Measurements from ENCODE around the gene ARHGEF3. TPM values are rescaled to one million over a fixed set of nuclear protein-coding genes. Genes with fewer than 3 reads are reported as not detected.
A peak's percentile ranks its signal among the peaks of the same experiment; 100 is the strongest.
"Not testable (repeated sequence)": the region's sequence is repeated elsewhere in the genome, so short reads cannot be mapped to it uniquely, and the experiment has no call there.

Gene ARHGEF3
- total and polyA plus RNA-seq, 4 experiments from 2014 or later, result 120 to 160 (median 126) TPM

DNA sequence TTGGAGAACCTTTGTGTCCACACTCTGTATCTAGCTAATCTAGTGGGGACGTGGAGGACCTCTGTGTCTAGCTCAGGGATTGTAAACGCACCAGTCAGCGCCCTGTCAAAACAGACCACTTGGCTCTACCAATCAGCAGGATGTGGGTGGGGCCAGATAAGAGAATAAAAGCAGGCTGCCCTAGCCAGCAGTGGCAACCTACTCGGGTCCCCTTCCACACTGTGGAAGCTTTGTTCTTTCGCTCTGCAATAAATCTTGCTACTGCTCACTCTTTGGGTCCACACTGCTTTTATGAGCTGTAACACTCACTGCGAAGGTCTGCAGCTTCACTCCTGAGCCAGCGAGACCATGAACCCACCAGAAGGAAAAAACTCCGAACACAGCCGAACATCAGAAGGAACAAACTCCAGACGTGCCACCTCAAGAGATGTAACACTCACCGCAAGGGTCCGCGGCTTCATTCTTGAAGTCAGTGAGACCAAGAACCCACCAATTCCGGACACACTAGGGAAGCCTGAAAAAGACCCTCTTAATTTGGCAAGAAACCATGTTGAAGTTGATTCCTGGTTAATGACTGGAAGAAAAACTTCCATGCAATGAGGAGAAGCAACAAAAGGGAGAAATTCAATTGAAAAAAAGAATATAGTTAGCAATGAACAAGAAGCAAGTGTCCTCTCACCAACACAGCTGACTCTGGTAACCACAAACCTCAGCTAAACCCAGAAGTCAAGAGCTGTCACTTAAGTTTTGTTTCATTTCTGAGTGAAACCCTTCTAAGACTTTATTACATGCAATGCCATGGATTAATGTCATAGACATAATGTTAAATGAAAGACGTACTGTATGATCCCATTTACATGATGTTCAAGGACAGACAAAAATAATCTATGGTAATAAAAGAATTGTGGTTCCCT lies 109.0 kb downstream of the ARHGEF3 start:
- H3K27ac Mint-ChIP-seq, result peak overlapping the region; percentile 61 to 86 (median 71)
- peak; percentile 45 to 68 (median 58) for DNase-seq
- peaks cover 38% of the 10 kb centered on the region for H3K4me1 ChIP-seq (ENCODE audit: insufficient read depth, low read length)
- peaks cover 36 to 46% (median 41%) of the 10 kb centered on the region in 4 donors for H3K4me1 Mint-ChIP-seq
- not testable (repeated sequence) for H3K27ac ChIP-seq (ENCODE audit: low read depth, low read length); H3K9me3 Mint-ChIP-seq; H3K36me3 ChIP-seq (ENCODE audit: insufficient read depth, low read length); H3K27me3 Mint-ChIP-seq; H3K9me3 ChIP-seq (ENCODE audit: control insufficient read depth in 1 of 2, low read length in 2 of 2); H3K36me3 Mint-ChIP-seq; H3K27me3 ChIP-seq (ENCODE audit: insufficient read depth, low read length)
- peak overlapping the region; percentile 20 to 34 for H3K4me3 ChIP-seq (ENCODE audit: low read length in 2 of 2)
- CTCF ChIA-PET (ENCODE audit: partially characterized antibody), result interaction anchor here (0.6 to 6.0 kb wide), 5 partner anchors 10 to 473 kb away, joined by 3 to 35 read pairs (median 3); partner anchors contain the start of genes ARHGEF3 and TASOR
- intact Hi-C loops (cut with micrococcal nuclease), result loop anchor here (1.0 kb wide), 1 partner anchor 135 kb away; the partner anchor contains the start of gene CCDC66
- H3K4me3 Mint-ChIP-seq, result peak overlapping the region; percentile 69 to 91 (median 84)
- POLR2A ChIA-PET (ENCODE audit: partially characterized antibody), result interaction anchor here (0.8 to 6.8 kb wide), 10 partner anchors 9 to 136 kb away, joined by 3 to 113 read pairs (median 6); partner anchors contain the start of genes ARHGEF3, CCDC66 and TASOR

DNA sequence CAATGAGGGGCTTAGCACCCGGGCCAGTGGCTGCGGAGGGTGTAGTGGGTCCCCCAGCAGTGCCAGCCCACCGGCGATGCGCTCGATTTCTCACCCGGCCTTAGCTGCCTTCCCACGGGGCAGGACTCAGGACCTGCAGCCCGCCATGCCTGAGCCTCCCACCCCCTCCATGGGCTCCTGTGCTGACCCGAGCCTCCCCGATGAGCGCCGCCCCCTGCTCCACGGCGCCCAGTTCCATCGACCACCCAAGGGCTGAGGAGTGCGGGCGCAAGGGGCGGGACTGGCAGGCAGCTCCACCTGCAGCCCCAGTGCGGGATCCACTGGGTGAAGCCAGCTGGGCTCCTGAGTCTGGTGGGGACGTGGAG lies 109.8 kb downstream of the ARHGEF3 start:
- H3K36me3 Mint-ChIP-seq; H3K27ac ChIP-seq (ENCODE audit: low read depth, low read length); H3K27me3 Mint-ChIP-seq; H3K27me3 ChIP-seq (ENCODE audit: insufficient read depth, low read length); H3K9me3 Mint-ChIP-seq; H3K4me3 Mint-ChIP-seq; H3K27ac Mint-ChIP-seq; intact Hi-C loops (cut with micrococcal nuclease); DNase-seq; H3K9me3 ChIP-seq (ENCODE audit: control insufficient read depth in 1 of 2, low read length in 2 of 2); H3K4me3 ChIP-seq (ENCODE audit: low read length in 2 of 2); H3K36me3 ChIP-seq (ENCODE audit: insufficient read depth, low read length): not testable (repeated sequence)
- peaks cover 38% of the 10 kb centered on the region for H3K4me1 ChIP-seq (ENCODE audit: insufficient read depth, low read length)
- H3K4me1 Mint-ChIP-seq, result peaks cover 36 to 46% (median 41%) of the 10 kb centered on the region in 4 donors
- POLR2A ChIA-PET (ENCODE audit: partially characterized antibody), result interaction anchor here (1.3 to 6.8 kb wide), 7 partner anchors 8 to 135 kb away, joined by 3 to 113 read pairs (median 9); partner anchors contain the start of genes ARHGEF3, CCDC66 and TASOR
- CTCF ChIA-PET (ENCODE audit: partially characterized antibody), result interaction anchor here (0.6 to 6.0 kb wide), 4 partner anchors 9 to 474 kb away, joined by 3 to 35 read pairs (median 4); partner anchors contain the start of genes ARHGEF3 and TASOR

DNA sequence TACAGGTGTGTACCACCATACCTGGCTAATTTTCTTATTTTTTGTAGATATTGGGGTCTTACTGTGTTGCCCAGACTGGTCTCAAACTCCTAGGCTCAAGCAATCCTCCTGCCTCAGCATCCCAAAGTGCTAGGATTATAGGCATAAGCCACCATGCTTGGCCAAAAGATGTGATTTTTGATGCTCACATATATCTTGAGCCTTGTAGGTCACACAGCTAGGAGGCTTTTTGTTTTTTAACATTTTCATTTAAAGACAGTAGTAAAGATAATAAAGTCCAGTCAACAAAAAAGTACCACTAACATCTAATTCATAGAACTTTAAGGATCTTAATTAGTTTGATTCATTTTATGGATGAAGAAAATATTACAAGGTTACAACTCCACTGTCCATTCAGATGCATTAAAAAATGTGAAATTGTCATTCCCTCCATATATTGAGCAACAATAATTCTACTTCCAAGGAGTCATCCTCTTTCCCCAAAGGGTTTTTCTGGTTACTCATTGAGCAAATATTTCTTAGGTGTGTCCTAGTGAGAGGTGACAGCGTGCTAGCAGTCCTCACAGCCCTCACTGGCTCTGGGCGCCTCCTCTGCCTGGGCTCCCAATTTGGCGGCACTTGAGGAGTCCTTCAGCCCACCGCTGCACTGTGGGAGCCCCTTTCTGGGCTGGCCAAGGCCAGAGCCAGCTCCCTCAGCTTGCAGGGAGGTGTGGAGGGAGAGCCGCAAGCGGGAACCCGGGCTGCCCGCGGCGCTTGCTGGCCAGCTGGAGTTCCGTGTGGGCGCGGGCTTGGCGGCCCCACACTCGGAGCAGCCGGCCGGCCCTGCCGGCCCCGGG lies 110.4 kb downstream of the ARHGEF3 start:
- DNase-seq, result no peak
- Histone ChIP-seq H3K27me3 (ENCODE audit: insufficient read depth, low read length) (no peaks in the 10 kb centered on the region), H3K4me1 (ENCODE audit: insufficient read depth, low read length) (peaks cover 38% of the 10 kb centered on the region), H3K9me3 (ENCODE audit: control insufficient read depth in 1 of 2, low read length in 2 of 2) (no peaks in the 10 kb centered on the region), H3K36me3 (ENCODE audit: insufficient read depth, low read length) (no peaks in the 10 kb centered on the region), H3K4me3 (ENCODE audit: low read length in 2 of 2) (no peak overlapping the region), H3K27ac (ENCODE audit: low read depth, low read length) (no peak overlapping the region)
- peak overlapping the region in 1 of 8 donors; percentile 9 for H3K4me3 Mint-ChIP-seq
- POLR2A ChIA-PET (ENCODE audit: partially characterized antibody), result interaction anchor here (0.6 to 6.8 kb wide), 4 partner anchors 7 to 1064 kb away, joined by 4 to 113 read pairs (median 6); partner anchors contain the start of gene TASOR
- CTCF ChIA-PET (ENCODE audit: partially characterized antibody), result interaction anchor here (0.9 to 1.3 kb wide), 3 partner anchors 11 to 109 kb away, joined by 3 to 6 read pairs (median 3); no protein-coding TSS in a partner anchor
- H3K27ac Mint-ChIP-seq, result no peak overlapping the region
- H3K4me1 Mint-ChIP-seq, result peaks cover 33 to 40% (median 36%) of the 10 kb centered on the region in 4 donors
- H3K36me3 Mint-ChIP-seq, result no peaks in the 10 kb centered on the region
- H3K9me3 Mint-ChIP-seq, result no peaks in the 10 kb centered on the region
- intact Hi-C loops (cut with micrococcal nuclease), result no loop called here
- H3K27me3 Mint-ChIP-seq, result no peaks in the 10 kb centered on the region

DNA sequence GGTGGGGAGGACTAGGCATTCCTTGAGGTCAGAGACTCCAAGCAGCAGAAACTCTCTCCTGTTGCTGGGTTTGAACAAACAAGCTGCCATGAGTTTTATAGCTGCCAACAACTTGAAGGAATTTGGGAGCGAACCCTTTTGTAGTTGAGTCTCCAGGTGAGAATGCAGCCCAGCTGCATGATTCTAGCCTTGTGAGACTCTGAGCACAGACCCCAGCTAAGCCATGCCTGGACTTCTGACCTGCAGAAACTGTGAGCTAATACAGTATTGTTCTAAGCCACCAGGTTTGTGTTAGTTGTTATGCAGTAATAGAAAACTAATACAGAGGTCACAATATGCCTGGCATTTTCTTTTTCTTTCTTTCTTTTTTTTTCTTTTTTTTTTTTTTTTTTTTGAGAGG lies 112.4 kb downstream of the ARHGEF3 start:
- ChIA-PET CTCF (ENCODE audit: partially characterized antibody) (interaction anchor here (1.2 kb wide), 1 partner anchor 306 kb away, joined by 3 read pairs; no protein-coding TSS in a partner anchor), POLR2A (ENCODE audit: partially characterized antibody) (interaction anchor here (0.6 kb wide), 1 partner anchor 59 kb away, joined by 3 read pairs; no protein-coding TSS in a partner anchor)
- no peaks in the 10 kb centered on the region for H3K36me3 ChIP-seq (ENCODE audit: insufficient read depth, low read length)
- no peaks in the 10 kb centered on the region for H3K27me3 ChIP-seq (ENCODE audit: insufficient read depth, low read length)
- H3K27me3 Mint-ChIP-seq, result no peaks in the 10 kb centered on the region
- H3K4me1 ChIP-seq (ENCODE audit: insufficient read depth, low read length), result peaks cover 18% of the 10 kb centered on the region
- H3K4me3 Mint-ChIP-seq, result no peak overlapping the region
- peaks cover 17 to 21% (median 19%) of the 10 kb centered on the region in 4 donors for H3K4me1 Mint-ChIP-seq
- no peak overlapping the region for H3K27ac Mint-ChIP-seq
- no peaks in the 10 kb centered on the region for H3K9me3 ChIP-seq (ENCODE audit: control insufficient read depth in 1 of 2, low read length in 2 of 2)
- no peak overlapping the region for H3K4me3 ChIP-seq (ENCODE audit: low read length in 2 of 2)
- DNase-seq, result no peak
- H3K27ac ChIP-seq (ENCODE audit: low read depth, low read length), result no peak overlapping the region
- intact Hi-C loops (cut with micrococcal nuclease), result loop anchor here (10.0 kb wide), 1 partner anchor 535 kb away; the partner anchor contains the start of gene APPL1
- no peaks in the 10 kb centered on the region for H3K9me3 Mint-ChIP-seq
- H3K36me3 Mint-ChIP-seq, result no peaks in the 10 kb centered on the region

DNA sequence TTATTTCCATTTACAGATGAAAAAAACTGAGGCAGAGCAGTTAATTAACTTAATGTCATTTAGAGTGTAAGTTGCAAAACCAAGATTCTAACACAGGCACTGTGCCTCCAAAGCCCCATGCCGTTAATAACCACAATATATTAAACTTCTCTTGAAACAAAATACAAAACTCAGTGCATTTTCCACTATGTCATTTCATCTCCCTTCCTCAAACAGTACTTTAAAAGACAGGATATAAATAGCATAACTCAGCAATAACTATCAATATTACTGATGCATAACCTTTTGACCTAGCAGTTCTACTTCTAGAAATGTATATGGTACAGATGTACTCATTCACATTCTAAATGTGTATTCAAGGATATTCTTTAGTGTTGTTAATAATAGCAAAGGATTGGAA lies 113.6 kb downstream of the ARHGEF3 start:
- no peaks in the 10 kb centered on the region for H3K27me3 ChIP-seq (ENCODE audit: insufficient read depth, low read length)
- Mint-ChIP-seq H3K4me3 (no peak overlapping the region), H3K36me3 (no peaks in the 10 kb centered on the region), H3K9me3 (no peaks in the 10 kb centered on the region), H3K27me3 (no peaks in the 10 kb centered on the region), H3K4me1 (peaks cover 9 to 20% (median 15%) of the 10 kb centered on the region in 4 donors), H3K27ac (no peak overlapping the region)
- no peaks in the 10 kb centered on the region for H3K9me3 ChIP-seq (ENCODE audit: control insufficient read depth in 1 of 2, low read length in 2 of 2)
- CTCF ChIA-PET (ENCODE audit: partially characterized antibody), result no interaction called here
- H3K27ac ChIP-seq (ENCODE audit: low read depth, low read length), result no peak overlapping the region
- intact Hi-C loops (cut with micrococcal nuclease), result loop anchor here (10.0 kb wide), 1 partner anchor 537 kb away; the partner anchor contains the start of gene APPL1
- no peak for DNase-seq
- H3K36me3 ChIP-seq (ENCODE audit: insufficient read depth, low read length), result no peaks in the 10 kb centered on the region
- no peak overlapping the region for H3K4me3 ChIP-seq (ENCODE audit: low read length in 2 of 2)
- POLR2A ChIA-PET (ENCODE audit: partially characterized antibody), result no interaction called here
- H3K4me1 ChIP-seq (ENCODE audit: insufficient read depth, low read length), result peaks cover 15% of the 10 kb centered on the region

DNA sequence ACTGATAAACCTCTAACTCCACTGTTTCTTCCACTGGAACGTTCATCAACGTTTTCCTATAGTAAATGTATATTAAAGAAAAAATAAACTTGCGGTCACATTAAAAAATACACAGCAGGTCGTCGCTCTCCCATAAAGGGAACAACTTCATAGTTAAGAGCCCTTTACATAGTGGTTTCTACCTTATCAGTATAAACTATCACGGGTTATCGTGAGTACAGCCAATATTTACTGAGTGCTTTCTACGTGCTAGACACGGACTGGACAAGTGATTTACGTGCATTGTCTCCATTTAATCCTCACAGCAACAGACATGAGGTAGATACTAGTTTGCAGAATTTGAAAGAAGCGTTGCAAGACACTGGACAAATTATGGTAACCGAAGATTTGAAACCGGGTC lies 117.7 kb downstream of the ARHGEF3 start:
- intact Hi-C loops (cut with micrococcal nuclease), result loop anchor here (5.0 to 10.0 kb wide), 3 partner anchors 92 to 1623 kb away; partner anchors contain the start of genes APPL1, HTD2 and RPP14
- H3K27me3 Mint-ChIP-seq, result no peaks in the 10 kb centered on the region
- H3K9me3 Mint-ChIP-seq, result no peaks in the 10 kb centered on the region
- peak overlapping the region; percentile 17 to 85 (median 80) for H3K4me3 Mint-ChIP-seq
- no peak overlapping the region for H3K27ac ChIP-seq (ENCODE audit: low read depth, low read length)
- peaks cover 21 to 46% (median 33%) of the 10 kb centered on the region in 4 donors for H3K4me1 Mint-ChIP-seq
- H3K4me1 ChIP-seq (ENCODE audit: insufficient read depth, low read length), result peaks cover 40% of the 10 kb centered on the region
- DNase-seq, result no peak
- CTCF ChIA-PET (ENCODE audit: partially characterized antibody), result no interaction called here
- H3K27ac Mint-ChIP-seq, result peak overlapping the region in 6 of 7 donors; percentile 60 to 98 (median 87)
- H3K4me3 ChIP-seq (ENCODE audit: low read length in 2 of 2), result no peak overlapping the region
- H3K36me3 Mint-ChIP-seq, result peaks cover 8 to 13% of the 10 kb centered on the region in 2 donors
- H3K36me3 ChIP-seq (ENCODE audit: insufficient read depth, low read length), result no peaks in the 10 kb centered on the region
- POLR2A ChIA-PET (ENCODE audit: partially characterized antibody), result interaction anchor here (0.9 to 4.3 kb wide), 2 partner anchors 10 to 30 kb away, joined by 3 to 113 read pairs; no protein-coding TSS in a partner anchor
- H3K9me3 ChIP-seq (ENCODE audit: control insufficient read depth in 1 of 2, low read length in 2 of 2), result no peaks in the 10 kb centered on the region
- H3K27me3 ChIP-seq (ENCODE audit: insufficient read depth, low read length), result no peaks in the 10 kb centered on the region
